Heart left ventricle (tissue), 13 donors: ENCODE results near the gene MAN1B1.

ENCODE experiments used
- POLR2A ChIP-seq, 2 donors: fragments of 450-650 bp; IDR thresholded peaks; one replicate each; pipeline ENCODE4 v1.6.1; 2017; ENCODE audit warnings: antibody characterized with exemption in 2 of 2, mild to moderate bottlenecking in 2 of 2, moderate library complexity in 2 of 2
- TF ChIP-seq, protein P1 (sequence below), 12 donors: fragments of 200-600 bp; sonication (generic) in 4 of 12; IDR thresholded peaks; one replicate each; pipeline versions ENCODE4 v1.5.0 to v1.8.0; 2018 to 2022; ENCODE audit warnings: antibody characterized with exemption in 12 of 12, mild to moderate bottlenecking in 5 of 12
- donor health status: ischemic (EF 13 %, LVEDD 7.1; RV severe dilation, severe dysfunction).
- donor health status: DM: no; HTN: yes; CAD: no.
- donor health status: DM: no; HTN: no; CAD: no.
- donor health status: ischemic (EF 25% LVEDD 6.9; RV normal size, moderate dysfunction).
- donor health status: ischemic (EF 25% LVEDD 5.7; RV mildly dilated, moderate dysfunction).
- donor health status: ischemic (EF 35%, LVEDD 5.7; RV mildly dilated, moderate dysfunction).
- donor health status: nonischemic (EF 11% LVEDD 7.7; RV severe dilation, severe dysfunction).
- donor health status: DM: yes; HTN: yes; CAD: no.
- donor health status: PGD.
- donor health status: ischemic (EF 29% LVEDD 5.4; RV normal size, mild dysfunction).
- donor health status: nonischemic (EF 23%, LVEDD 6.1; RV moderate dilation, normal function).

DNA sequence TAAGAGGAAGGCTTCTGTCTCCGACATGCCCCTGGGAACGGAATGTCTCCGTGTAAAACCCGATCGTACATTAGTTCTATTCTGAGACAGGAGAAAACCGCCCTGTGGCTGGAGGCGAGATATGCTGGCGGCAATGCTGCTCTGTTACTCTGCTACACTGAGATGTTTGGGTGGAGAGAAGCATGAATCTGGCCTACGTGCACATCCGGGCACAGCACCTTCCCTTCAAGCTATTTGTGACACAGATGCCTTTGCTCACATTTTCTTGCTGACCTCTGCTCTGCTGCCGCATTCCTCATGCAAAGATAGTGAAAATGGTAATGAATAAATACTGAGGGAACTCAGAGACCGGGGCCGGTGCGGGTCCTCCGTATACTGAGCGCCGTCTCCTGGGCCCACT is 29.9 kb downstream of the MAN1B1 start:
- no peak for TF ChIP-seq POLR2A (IDR thresholded peaks at IDR 0.05)
- TF ChIP-seq, protein P1, sequence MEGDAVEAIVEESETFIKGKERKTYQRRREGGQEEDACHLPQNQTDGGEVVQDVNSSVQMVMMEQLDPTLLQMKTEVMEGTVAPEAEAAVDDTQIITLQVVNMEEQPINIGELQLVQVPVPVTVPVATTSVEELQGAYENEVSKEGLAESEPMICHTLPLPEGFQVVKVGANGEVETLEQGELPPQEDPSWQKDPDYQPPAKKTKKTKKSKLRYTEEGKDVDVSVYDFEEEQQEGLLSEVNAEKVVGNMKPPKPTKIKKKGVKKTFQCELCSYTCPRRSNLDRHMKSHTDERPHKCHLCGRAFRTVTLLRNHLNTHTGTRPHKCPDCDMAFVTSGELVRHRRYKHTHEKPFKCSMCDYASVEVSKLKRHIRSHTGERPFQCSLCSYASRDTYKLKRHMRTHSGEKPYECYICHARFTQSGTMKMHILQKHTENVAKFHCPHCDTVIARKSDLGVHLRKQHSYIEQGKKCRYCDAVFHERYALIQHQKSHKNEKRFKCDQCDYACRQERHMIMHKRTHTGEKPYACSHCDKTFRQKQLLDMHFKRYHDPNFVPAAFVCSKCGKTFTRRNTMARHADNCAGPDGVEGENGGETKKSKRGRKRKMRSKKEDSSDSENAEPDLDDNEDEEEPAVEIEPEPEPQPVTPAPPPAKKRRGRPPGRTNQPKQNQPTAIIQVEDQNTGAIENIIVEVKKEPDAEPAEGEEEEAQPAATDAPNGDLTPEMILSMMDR (IDR thresholded peaks at IDR 0.05): no peak
